A549 (cell line): ENCODE data around the gene MEIS1.

Source experiments
- CTCF ChIP-seq: fragments of >200 bp; sonication (Bioruptor Twin); formaldehyde crosslinking; IDR thresholded peaks from 3 replicates; pipeline ENCODE4 v1.5.1; 2016
- EP300 ChIP-seq, 2 experiments: fragments of >200 bp; sonication (Bioruptor Twin); formaldehyde crosslinking; IDR thresholded peaks; 2 replicates in 1 of 2; 3 replicates in 1 of 2; pipeline ENCODE4 v1.6.1; 2016 to 2017
- HOXA7 ChIP-seq: fragments of 250-450 bp; sonication (Bioruptor Pico); IDR thresholded peaks from 2 replicates; pipeline ENCODE4 v1.5.0; 2020; ENCODE audit warnings: mild to moderate bottlenecking, moderate library complexity
- KDM1A ChIP-seq: fragments of 200-600 bp; sonication (generic); IDR thresholded peaks from 2 replicates; pipeline ENCODE4 v1.6.1; 2016; ENCODE audit warnings: low read depth, mild to moderate bottlenecking
- MAFK ChIP-seq: fragments of 450-650 bp; IDR thresholded peaks from 2 replicates; pipeline ENCODE4 v1.6.1; 2014; ENCODE audit not compliant: partially characterized antibody
- MAX ChIP-seq: IDR thresholded peaks from 2 replicates; pipeline ENCODE4 v1.6.1; 2012
- PHF8 ChIP-seq: fragments of 200-600 bp; sonication (generic); IDR thresholded peaks from 2 replicates; pipeline ENCODE4 v1.6.1; 2016; ENCODE audit warnings: low read depth, mild to moderate bottlenecking, antibody characterized with exemption, moderate library complexity, borderline replicate concordance
- POLR2A ChIP-seq: IDR thresholded peaks from 2 replicates; pipeline ENCODE4 v1.6.1; 2012; ENCODE audit warnings: mild to moderate bottlenecking, low read length
- RFX5 ChIP-seq: fragments of 450-650 bp; IDR thresholded peaks from 2 replicates; pipeline ENCODE4 v1.7.1; 2014; ENCODE audit warnings: antibody characterized with exemption, mild to moderate bottlenecking, moderate library complexity
- ZSCAN20 ChIP-seq: fragments of 250-450 bp; sonication (Bioruptor Pico); IDR thresholded peaks from 2 replicates; pipeline ENCODE4 v1.8.0; 2022; ENCODE audit warnings: mild to moderate bottlenecking, moderate library complexity

- TF ChIP-seq CTCF (peak; percentile 43), POLR2A (no peak), KDM1A (no peak), MAX (no peak), EP300 (IDR thresholded peaks at IDR 0.05) (no peak), PHF8 (no peak), HOXA7 (no peak), RFX5 (no peak), MAFK (no peak), ZSCAN20 (CRISPR knock-in tag) (no peak)
Measured at GRCh38 chr2:66587216-66587615, 152.3 kb downstream of the MEIS1 start.
